Brain pericyte (primary cell): ENCODE measurements around the gene SLC25A22.

ENCODE experiments used
- DNase-seq: peaks from one replicate; pipeline ENCODE4 v3.0.0-alpha.2; 2012; ENCODE audit warnings: low read depth, low spot score

Gene SLC25A22

DNA sequence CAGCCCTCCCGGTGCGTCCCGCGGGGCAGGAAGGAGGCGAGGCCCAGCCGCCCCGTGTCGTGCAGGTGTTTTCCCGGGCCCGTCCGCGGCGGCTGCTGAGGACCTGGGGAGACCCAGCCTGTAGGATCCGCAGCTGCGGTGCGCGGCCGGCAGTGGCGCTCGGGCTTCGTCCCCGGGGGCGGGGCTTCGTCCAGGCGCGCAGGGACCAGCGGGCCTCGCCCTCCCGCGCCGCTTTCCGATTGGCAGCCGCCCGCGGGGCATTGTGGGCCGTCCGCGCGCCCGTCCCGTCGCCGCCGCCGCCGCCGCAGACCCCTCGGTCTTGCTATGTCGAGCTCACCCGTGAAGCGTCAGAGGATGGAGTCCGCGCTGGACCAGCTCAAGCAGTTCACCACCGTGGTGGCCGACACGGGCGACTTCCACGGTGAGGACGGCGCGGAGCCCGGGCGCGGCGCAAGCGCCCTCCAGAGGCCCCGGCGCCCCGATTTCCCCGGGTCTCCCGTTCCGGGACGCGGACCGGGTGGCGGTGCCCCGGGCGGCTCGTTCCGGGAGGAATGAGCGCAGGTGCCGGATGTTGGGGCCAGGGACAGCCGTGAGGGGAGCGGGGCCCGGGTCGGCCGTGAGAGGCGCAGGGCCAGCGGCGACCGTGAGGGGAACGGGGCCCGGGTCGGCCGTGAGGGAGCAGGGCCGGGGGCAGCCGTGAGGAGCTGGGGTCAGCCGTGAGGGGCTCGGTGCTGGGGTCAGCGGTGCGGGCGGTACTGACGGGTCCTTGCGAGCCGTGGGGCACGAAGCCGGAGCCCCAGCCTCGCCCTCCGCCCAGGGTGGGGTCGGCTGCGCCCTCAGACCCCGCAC lies 50.7 kb downstream of the SLC25A22 start, which contains the start of gene TALDO1:
Gene TALDO1 (plus strand): TSS at position 307 of the 849 bp plus-strand sequence. CDS start 18 bp downstream, at position 325.
- DNase-seq: no peak

- DNase-seq: no peak
These were observed 51.6 kb downstream of the SLC25A22 start for GRCh38 chr11:746289-747157.

- DNase-seq: no peak
These were observed 52.7 kb downstream of the SLC25A22 start for GRCh38 chr11:745428-745827.

GRCh38 chr11:742571-743201 lies 55.4 kb downstream of the SLC25A22 start:
- DNase-seq: no peak

- DNase-seq: no peak
These were observed 55.9 kb downstream of the SLC25A22 start for GRCh38 chr11:742156-742546.
